ENCODE results near the gene PARP6.

Gene PARP6

DNA sequence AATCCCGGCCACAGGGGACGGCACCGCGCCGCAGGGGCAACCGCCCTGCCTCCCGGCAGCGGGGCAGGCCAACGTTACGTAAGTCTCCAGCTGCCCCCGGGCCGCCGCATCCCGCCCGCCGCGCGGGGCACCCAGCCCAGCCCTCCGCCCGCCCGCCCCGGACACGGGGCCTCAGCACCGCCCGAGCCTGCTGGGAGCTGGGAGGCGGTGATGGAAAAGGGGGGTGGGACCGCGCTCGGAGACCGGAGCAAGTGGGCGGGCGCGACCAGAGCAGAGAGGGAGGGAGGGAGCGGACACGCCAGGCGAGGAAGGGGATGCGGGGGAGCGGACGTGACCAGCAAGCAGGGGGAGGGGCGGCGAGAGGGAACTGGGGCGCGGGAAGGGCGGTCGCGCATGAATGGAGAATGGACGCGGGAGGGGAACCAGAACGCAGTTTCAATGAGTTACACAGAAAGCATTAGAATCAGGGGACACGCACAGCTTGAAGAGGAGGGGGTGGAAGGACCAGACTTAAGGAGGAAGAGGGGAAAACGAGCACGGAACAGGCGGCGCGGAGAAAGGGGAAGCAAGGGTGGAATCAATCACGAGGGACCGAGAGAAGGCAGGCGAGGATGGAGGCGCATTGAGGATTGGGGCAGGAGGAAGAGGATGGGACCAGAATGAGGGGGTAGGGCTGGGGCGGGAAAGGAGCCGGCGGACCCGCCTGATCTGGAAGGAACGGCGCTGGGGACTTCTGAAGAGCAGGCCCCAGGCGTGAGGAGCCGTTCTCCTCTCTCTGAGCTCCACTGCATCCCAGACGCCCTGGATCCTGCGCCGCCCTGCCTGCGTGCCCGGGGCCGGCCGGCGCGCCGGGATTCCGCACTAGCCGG, 41.9 kb downstream of the PARP6 start:
- DNase-seq: peak; percentile 43

GRCh38 chr15:72229947-72230196, 42.5 kb downstream of the PARP6 start:
- no peak for DNase-seq

DNA sequence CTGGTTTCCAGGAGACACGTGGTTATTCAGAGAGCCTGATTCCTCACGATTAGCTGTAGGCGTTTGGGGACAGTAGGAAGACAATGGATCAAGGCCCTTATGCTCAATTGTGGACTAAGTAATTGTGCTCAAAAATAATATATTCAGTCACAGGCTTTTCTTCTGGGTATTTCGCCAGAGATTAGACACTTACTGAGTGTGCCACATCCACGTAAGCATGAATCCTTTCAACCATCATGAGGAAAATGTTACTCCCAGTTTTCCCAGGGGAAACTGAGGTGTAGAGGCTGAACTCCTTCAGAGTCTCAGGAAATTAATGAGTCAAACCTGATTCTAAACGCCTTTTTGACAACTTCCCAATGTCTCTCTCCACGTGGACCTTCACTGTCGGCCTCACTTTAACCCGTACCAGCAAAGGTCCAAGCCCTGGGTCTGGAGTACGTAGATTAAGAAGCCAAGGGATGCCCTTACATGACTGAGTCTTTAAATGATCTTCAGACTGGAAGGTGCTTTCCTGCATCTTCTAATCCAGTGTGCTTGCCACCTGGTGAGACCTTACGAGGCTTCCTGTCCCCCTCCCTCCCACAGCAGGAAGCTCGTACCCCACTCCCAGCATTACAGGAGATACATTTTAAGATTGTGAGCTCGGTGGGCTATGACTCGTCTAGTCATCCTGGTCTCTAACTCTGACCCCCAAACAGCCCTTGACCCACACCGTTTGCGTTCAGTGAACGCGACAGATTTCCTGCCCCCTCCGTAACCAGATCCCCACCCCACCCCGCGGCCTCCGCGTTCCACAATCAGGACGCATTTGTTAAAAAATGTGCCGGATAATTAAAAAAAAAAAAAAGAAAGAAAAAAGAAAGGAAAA, 43.0 kb downstream of the PARP6 start:
- DNase-seq: no peak

DNA sequence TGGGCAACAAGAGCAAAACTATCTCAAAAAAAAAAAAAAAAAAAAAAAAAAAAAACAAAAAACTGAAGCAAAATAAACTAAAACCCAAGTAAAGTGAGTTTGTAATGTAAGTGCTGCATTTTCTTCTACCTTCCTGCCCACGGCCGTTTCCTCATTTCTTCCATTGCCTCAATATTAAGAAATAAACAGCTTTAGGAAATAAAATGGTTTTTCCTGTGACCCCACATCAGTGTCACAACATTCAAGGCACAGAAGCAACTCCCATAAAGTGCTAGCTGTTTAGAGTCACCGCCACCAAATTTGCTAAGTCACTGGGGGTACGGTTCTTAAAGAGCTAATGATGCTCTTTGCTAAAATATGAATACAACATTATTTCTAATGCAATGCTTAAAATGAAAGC, 44.6 kb downstream of the PARP6 start:
- DNase-seq: no peak

DNA sequence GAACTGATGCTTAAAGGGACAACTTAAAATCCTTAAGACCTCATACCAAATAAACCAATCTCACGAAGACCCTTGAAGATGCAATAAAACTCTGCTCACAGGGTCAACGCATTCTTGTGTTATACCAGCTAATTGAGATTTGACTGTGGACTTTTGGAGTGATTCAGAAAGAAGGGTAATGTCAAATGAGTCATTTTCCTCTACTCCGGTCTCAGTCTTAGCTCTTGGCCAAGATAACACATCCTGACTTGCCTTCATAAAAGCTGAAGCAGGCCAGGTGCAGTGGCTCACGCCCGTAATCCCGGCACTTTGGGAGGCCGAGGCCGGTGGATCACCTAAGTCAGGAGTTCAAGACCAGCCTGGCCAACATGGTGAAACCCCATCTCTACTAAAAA, 45.2 kb downstream of the PARP6 start:
- no peak for DNase-seq

- no peak for DNase-seq
Observed at GRCh38 chr15:72223278-72223677, 49.1 kb downstream of the PARP6 start.

- no peak for DNase-seq
Observed at GRCh38 chr15:72222393-72222792, 50.0 kb downstream of the PARP6 start.

- DNase-seq: no peak
Observed at GRCh38 chr15:72220687-72221086, 51.7 kb downstream of the PARP6 start.

- DNase-seq: no peak
Observed at GRCh38 chr15:72217216-72217615, 55.1 kb downstream of the PARP6 start.

DNA sequence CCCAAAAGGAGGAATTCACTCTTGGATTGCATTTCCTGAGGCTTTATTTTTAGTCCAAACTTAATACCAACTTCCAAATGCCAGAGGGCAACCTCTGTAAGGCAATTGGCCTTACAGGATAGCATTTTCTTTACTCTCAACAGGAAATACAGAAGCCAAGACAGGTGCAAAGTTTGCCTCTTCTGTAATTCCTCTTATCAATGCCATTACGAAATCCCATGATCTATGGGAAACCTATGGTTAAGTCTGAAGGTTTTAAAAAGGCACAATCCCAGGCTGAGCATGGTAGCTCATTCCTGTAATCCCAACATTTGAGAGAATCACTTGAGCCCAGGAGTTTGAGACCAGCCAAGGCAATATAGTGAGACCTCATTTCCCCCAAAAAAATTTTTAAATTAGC, 56.3 kb downstream of the PARP6 start:
- no peak for DNase-seq

- DNase-seq: no peak
Observed at GRCh38 chr15:72207558-72208085, 64.7 kb downstream of the PARP6 start.

DNA sequence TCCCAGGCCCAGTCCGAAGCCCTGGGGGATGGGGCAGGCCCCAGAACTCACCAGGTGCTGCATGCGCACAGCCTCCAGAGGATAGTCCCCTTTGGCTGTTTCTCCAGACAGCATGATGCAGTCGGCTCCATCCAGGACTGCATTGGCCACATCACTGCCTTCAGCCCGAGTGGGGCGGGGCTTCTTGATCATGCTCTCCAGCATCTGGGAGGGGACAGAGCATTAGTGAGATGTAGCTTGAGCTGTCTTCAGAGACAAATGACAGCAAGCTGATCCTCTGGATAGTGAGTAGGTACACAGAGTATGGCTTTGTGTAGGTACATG, 65.7 kb downstream of the PARP6 start:
- DNase-seq: no peak

DNA sequence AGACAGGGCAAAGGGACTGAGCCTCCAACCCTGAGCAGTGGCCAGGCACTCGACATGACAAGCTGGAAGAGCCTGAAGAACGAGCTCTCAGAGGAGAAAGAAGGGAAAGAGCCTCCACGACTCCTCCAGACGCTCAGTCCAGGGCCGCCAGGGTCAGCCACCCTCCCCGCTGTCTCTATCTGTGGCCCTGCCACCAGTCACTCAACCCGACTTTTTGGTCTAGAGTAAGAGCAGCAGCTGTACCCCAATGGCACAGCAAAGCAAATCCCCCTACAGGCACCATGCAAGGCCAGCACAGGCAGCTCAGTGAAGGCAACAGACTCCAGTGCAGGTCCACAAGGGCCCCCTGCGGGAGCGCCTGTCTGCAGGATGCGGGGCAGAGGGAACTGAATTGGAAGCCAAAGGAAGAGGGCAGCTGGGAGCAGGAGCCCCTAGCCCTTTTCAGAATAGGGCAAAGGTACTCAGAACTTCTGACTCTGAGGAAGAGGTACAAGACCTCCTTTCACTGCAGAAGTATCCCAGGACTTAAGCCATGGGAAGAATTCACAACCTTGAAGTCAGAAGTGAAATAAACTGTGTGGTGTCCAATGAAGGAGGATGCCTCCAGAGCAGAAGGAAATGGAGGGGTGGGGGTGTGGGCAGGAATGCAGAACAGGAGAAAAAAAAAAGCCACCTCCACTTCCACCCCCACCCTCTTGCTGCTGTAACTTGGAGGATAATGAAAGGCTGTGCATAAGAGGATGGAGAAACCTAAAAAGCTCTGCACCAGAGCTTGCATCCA, 66.3 kb downstream of the PARP6 start:
- DNase-seq: no peak

DNA sequence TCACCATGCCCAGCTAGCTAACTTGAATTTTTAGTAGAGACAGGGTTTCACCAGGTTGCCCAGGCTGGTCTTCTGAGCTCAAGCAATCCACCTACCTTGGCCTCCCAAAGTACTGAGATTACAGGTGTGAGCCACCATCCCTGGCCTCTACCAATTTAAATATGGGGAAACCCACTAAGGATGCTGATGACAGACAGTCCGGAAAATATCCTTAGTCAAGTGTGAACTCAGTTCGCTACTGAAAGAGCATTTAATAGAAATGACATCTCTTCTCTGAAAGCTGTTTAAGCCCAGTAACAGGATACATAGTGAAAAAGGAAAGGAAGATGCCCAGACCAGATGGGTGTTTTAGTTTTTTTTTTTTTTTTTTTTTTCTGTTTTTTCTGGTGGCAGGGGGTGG, 67.1 kb downstream of the PARP6 start:
- no peak for DNase-seq

DNA sequence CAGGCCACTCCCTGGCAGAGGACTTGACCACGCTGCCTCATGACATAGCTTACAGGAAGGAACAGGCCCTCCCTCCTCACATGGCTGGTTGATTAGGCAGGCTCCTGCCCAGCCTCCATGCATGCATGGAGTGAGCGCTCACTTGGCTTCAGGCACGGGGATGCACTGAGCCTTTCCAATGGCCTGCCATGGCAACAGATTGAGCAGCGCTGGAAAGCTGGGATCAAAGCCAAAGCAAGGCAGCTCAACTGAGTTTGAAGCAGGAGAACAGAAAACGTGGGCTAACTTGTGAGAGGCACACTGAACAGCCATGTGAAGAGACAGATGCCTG, 68.9 kb downstream of the PARP6 start:
- DNase-seq: no peak

- no peak for DNase-seq
Observed at GRCh38 chr15:72202801-72203506, 69.4 kb downstream of the PARP6 start.

DNA sequence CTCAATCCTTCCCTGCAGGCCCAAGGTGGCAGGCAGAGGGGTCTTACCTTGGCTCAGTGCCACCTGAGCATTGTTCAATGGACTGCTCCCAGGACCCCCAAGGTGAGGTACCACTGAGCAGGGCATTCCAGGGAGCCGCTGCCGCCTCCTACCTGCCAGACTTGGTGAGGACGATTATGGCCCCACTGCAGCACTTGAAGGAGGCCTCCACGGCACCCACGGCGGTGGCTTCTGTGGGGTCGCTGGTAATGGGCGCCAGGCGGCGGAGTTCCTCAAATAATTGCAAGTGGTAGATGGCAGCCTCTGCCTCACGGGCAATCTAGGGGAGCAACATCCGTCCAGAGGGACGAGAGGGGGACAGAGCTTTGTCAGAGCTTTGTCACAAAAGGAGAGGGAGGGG, 70.1 kb downstream of the PARP6 start:
- DNase-seq: no peak

DNA sequence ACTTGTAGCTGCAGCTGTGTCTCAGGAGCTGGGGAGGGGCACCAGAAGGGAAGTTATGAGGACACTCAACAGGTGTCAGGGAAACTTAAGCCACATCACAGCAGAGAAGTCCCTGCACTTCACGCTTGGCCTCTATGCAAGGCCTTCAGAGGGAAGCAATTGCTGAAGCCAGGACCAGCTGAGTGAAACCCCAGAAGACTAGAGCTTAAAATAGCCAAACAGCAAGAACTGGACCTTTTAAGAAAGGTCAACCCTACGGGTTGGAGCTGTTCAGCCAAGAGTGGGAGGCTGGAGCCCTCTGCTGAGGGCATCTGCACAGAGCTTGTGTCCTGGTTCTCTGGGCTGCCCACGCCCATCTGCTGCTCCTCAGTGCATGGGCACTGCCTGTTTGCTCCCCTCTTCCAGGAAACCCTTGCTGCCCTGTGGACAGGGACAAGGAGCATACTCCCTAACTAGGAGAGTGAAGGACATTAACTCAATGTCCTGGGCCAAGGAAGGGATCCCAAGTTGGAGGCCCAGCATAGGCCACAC, 70.9 kb downstream of the PARP6 start:
- DNase-seq: no peak

DNA sequence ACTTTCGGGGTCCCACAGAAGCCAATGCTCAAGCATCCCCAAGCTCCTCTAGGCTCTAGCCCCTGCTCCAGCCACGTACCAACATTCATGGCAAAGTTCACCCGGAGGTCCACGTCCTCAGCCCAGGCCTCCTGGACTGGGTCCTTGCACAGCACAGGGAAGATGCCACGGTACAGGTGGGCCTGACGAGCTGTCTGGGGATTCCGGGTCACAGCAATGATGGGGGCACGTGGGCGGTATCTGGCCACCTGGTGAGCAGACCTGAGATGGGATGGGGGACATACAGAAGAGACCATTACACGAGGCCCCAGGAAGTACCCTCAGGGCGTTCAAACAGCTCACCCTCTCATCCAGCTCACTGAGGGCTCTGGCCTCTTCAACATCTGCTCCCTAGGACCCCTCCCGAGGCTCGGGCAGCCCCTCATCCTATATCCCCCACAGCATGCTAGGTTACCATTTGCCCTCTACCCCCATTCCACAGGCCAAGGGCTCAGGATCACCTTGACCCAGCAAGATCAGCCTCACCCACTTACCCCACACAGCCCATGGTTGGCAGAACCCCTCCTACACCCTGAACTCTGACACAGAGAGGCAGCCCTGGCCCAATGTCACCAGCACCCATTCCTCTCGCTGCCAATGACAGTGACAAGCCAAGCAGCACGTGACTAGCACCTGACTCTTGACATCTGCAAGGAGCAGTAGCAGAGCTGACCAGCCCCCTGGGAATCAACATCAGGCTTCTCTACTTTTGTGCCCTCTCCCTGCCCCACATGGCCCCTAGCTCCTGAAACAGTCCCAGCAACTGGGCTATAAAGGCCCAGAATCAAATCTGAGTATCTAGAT, 71.7 kb downstream of the PARP6 start:
- no peak for DNase-seq

GRCh38 chr15:72199721-72200212, 72.6 kb downstream of the PARP6 start:
- peak; percentile 59 for DNase-seq

DNA sequence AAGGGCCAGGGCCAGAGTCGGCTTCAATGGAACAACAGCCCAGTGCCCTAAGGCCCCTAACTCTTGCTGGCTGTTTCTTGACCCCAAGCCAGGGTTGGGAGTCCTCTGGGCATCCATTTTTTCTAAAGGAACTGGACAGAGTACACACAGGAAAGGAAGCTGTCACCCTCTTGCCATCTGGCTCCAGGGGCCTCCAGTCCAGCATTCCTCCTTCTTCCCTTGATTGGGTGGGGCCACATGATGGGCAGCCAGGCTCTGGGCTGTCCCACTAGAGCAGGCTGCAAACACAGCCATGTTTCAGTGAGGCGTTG, 73.2 kb downstream of the PARP6 start:
- DNase-seq: no peak
